Loucy (cell line): ENCODE data around the gene ADGRD1.
A peak's percentile ranks its signal among the peaks of the same experiment; 100 is the strongest.

Experiments used
- H2AFZ ChIP-seq: fragments of 200-600 bp; sonication (generic); 2 replicates; pipeline ENCODE4 v1.6.0; 2016; ENCODE audit warnings: antibody characterized with exemption, mild to moderate bottlenecking, low read length, moderate library complexity
- H3F3A ChIP-seq: fragments of 200-600 bp; 2 replicates; pipeline ENCODE4 v1.6.0; 2016; ENCODE audit warnings: antibody characterized with exemption, low read depth, mild to moderate bottlenecking
- H3K27me3 ChIP-seq: fragments of 200-600 bp; sonication (generic); 2 replicates; pipeline ENCODE4 v1.6.1; 2014; ENCODE audit warnings: low read length, mild to moderate bottlenecking; ENCODE audit not compliant: insufficient read depth, poor library complexity, severe bottlenecking
- H3K36me3 ChIP-seq: fragments of 200-600 bp; sonication (generic); 2 replicates; pipeline ENCODE4 v1.6.1; 2016; ENCODE audit warnings: low read length; ENCODE audit not compliant: insufficient read depth
- H3K4me1 ChIP-seq: fragments of 200-600 bp; sonication (generic); 2 replicates; pipeline ENCODE4 v1.5.1; 2014; ENCODE audit warnings: low read length, mild to moderate bottlenecking; ENCODE audit not compliant: insufficient read depth, poor library complexity, severe bottlenecking
- H3K4me2 ChIP-seq: fragments of 200-600 bp; sonication (generic); 2 replicates; pipeline ENCODE4 v1.6.0; 2014; ENCODE audit warnings: antibody characterized with exemption, low read length, low read depth, mild to moderate bottlenecking; ENCODE audit not compliant: poor library complexity, severe bottlenecking
- H3K4me3 ChIP-seq: fragments of 200-600 bp; sonication (generic); 2 replicates; pipeline ENCODE4 v1.5.1; 2014; ENCODE audit warnings: low read length, mild to moderate bottlenecking, mixed read lengths; ENCODE audit not compliant: poor library complexity, severe bottlenecking
- H3K79me2 ChIP-seq: fragments of 200-600 bp; sonication (generic); 2 replicates; pipeline ENCODE4 v1.6.1; 2014; ENCODE audit warnings: low read length; ENCODE audit not compliant: insufficient read depth
- H3K9ac ChIP-seq: fragments of 200-600 bp; sonication (generic); 2 replicates; pipeline ENCODE4 v1.6.0; 2014; ENCODE audit warnings: mild to moderate bottlenecking, low read depth, low read length, moderate library complexity; ENCODE audit not compliant: poor library complexity, severe bottlenecking
- H3K9me2 ChIP-seq: fragments of 200-600 bp; sonication (generic); replicated peaks from 2 replicates; pipeline ENCODE4 v1.6.1; 2016; ENCODE audit warnings: low read depth, low read length, mixed read lengths
- H3K9me3 ChIP-seq: fragments of 200-600 bp; sonication (generic); 2 replicates; pipeline ENCODE4 v1.6.1; 2014; ENCODE audit warnings: mild to moderate bottlenecking, antibody characterized with exemption, low read length, low read depth; ENCODE audit not compliant: insufficient read depth
- H4K20me1 ChIP-seq: fragments of 200-600 bp; sonication (generic); 2 replicates; pipeline ENCODE4 v1.6.0; 2014; ENCODE audit warnings: antibody characterized with exemption, low read length, mild to moderate bottlenecking; ENCODE audit not compliant: insufficient read depth, poor library complexity, severe bottlenecking
- EZH2phosphoT487 ChIP-seq: fragments of 200-600 bp; IDR thresholded peaks from 2 replicates; pipeline ENCODE4 v1.6.1; 2018; ENCODE audit warnings: antibody characterized with exemption, mild to moderate bottlenecking, moderate library complexity, borderline replicate concordance
- TF ChIP-seq, protein P1 (sequence below): fragments of 200-600 bp; sonication (generic); conservative IDR thresholded peaks from 2 replicates; pipeline ENCODE4 v1.5.1; 2014; ENCODE audit warnings: mild to moderate bottlenecking, antibody characterized with exemption, low read length

The ADGRD1 gene

DNA sequence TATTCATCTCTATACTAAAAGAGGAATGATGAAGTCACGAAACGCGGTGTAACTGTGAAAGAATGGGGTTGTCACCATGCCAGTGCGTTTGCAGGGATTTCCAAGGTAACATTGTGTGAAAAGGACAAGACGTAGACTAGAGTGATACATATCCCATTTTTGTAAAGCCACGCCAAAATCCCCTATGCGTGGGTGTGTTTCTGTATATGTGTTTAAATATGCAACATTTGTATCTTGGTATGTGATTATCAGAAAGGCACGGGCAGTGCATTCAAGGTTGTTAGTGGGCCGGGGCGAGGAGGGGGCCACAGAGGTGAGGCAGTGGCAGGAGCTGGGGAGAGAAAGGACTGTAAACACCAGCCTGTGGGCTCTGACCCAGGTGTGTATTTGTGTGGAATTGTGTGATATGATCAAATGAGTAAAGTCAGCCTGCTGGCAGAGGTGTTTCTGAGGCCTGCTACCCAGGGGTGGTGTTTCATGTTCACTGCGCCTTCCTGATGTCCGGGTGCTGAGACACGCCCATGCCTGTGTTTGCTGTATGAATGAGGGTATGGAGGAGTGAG, 137.8 kb downstream of the ADGRD1 start:
- no peaks in the 10 kb centered on the region for H3K36me3 ChIP-seq
- no peaks in the 10 kb centered on the region for H3K27me3 ChIP-seq
- H3K9ac ChIP-seq, result no peak overlapping the region
- no peaks in the 10 kb centered on the region for H3F3A ChIP-seq
- H3K9me2 ChIP-seq, result no peaks in the 10 kb centered on the region
- TF ChIP-seq, protein P1, sequence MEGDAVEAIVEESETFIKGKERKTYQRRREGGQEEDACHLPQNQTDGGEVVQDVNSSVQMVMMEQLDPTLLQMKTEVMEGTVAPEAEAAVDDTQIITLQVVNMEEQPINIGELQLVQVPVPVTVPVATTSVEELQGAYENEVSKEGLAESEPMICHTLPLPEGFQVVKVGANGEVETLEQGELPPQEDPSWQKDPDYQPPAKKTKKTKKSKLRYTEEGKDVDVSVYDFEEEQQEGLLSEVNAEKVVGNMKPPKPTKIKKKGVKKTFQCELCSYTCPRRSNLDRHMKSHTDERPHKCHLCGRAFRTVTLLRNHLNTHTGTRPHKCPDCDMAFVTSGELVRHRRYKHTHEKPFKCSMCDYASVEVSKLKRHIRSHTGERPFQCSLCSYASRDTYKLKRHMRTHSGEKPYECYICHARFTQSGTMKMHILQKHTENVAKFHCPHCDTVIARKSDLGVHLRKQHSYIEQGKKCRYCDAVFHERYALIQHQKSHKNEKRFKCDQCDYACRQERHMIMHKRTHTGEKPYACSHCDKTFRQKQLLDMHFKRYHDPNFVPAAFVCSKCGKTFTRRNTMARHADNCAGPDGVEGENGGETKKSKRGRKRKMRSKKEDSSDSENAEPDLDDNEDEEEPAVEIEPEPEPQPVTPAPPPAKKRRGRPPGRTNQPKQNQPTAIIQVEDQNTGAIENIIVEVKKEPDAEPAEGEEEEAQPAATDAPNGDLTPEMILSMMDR, result no peak
- TF ChIP-seq EZH2phosphoT487, result no peak
- H3K4me3 ChIP-seq, result no peak overlapping the region
- H3K79me2 ChIP-seq, result no peaks in the 10 kb centered on the region
- H4K20me1 ChIP-seq, result no peaks in the 10 kb centered on the region
- H3K4me1 ChIP-seq, result no peaks in the 10 kb centered on the region
- H3K4me2 ChIP-seq, result no peak overlapping the region
- no peaks in the 10 kb centered on the region for H3K9me3 ChIP-seq
- H2AFZ ChIP-seq, result no peak overlapping the region

DNA sequence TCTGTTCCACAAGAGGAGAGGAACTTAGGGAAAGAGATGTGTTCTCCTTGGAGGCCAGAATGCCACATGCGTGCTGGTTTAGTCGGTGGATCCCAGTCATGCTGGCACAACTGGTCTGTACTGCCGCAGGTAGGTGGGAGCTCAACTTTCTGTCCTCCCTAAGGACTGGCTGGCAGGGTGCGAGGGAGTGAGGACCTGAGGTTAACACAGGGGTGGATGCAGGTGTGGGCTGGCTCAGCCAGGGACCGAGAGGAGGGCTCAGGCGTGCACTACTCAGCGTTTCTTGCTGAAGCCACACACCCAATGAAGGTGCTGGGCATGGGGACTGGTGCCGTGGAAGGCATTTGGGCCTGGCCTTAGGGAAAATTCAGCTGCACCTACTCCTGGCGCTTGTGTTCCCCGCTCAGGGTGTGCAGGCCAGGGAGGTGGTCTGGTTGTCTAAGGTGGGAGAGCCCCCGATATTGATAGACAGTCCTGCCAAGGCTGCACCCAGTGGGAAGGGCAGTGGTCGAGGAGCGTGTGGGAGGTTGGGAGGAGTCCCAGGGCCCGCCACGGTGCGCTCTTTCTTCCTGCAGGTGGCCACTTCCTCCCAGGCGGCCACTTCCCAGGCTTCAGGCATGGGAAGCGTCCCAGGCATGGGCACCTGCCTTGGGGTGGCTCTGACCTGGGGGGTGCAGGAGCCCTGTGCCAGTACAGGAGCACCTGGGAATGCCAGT, 138.4 kb downstream of the ADGRD1 start:
- no peak overlapping the region for H3K4me2 ChIP-seq
- H3K27me3 ChIP-seq, result no peaks in the 10 kb centered on the region
- no peak overlapping the region for H3K9ac ChIP-seq
- no peaks in the 10 kb centered on the region for H3K9me2 ChIP-seq
- no peak for TF ChIP-seq EZH2phosphoT487
- TF ChIP-seq, protein P1, result no peak
- no peaks in the 10 kb centered on the region for H3K79me2 ChIP-seq
- H4K20me1 ChIP-seq, result no peaks in the 10 kb centered on the region
- H3K9me3 ChIP-seq, result no peaks in the 10 kb centered on the region
- no peaks in the 10 kb centered on the region for H3K36me3 ChIP-seq
- no peaks in the 10 kb centered on the region for H3K4me1 ChIP-seq
- H3F3A ChIP-seq, result no peaks in the 10 kb centered on the region
- H3K4me3 ChIP-seq, result no peak overlapping the region
- H2AFZ ChIP-seq, result no peak overlapping the region

DNA sequence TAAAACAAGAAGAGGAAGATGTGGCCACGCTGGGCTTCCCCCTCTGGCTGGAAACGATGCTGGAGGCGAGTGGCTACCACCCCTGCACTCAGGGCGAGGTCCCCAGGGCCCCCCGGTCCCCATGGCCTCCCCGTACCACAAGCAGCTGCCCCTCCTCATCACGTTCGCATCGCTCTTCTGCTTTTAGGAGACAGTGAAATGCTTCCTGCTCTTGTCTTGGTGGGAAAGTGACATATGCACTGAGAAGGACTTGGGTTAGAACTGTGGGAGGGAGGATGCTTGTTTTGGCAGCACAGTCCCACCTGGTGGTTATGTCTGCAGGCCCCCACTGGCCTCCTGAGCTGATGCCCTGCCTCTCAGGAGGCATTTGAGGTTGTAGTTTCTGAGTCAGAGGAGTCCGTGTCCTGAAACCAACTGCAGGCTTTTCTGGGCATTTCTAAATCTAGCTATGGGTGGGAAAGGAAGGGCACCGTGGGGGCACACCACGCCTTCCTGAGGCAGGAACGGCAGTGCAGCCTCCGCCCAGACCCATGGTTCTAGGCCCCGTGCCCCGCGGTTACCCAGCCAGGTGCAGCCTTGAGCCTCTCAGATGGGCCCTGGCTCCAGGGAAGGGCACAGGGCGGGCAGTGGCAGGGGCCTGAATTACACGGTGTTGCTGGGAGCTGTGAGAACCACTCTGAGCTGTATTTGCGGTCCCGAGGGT, 139.3 kb downstream of the ADGRD1 start:
- no peaks in the 10 kb centered on the region for H4K20me1 ChIP-seq
- no peak overlapping the region for H3K4me3 ChIP-seq
- H2AFZ ChIP-seq, result no peak overlapping the region
- no peaks in the 10 kb centered on the region for H3K4me1 ChIP-seq
- no peak overlapping the region for H3K9ac ChIP-seq
- TF ChIP-seq, protein P1, result 0 out of 2 replicates have a peak, but pooled peaks have one; percentile 13
- no peak for TF ChIP-seq EZH2phosphoT487
- H3K9me2 ChIP-seq, result no peaks in the 10 kb centered on the region
- H3K27me3 ChIP-seq, result no peaks in the 10 kb centered on the region
- H3K4me2 ChIP-seq, result no peak overlapping the region
- H3K36me3 ChIP-seq, result no peaks in the 10 kb centered on the region
- H3K79me2 ChIP-seq, result no peaks in the 10 kb centered on the region
- no peaks in the 10 kb centered on the region for H3K9me3 ChIP-seq
- H3F3A ChIP-seq, result no peaks in the 10 kb centered on the region
